ENCODE results near the gene TRIM9.

- peak in 1 of 2 experiments; percentile 51; a peak in 2 of 4 replicates for TF ChIP-seq CTCF (conservative IDR thresholded peaks at IDR 0.05; ENCODE audit: low read depth in 2 of 2)
- no peak for TF ChIP-seq EZH2phosphoT487 (IDR thresholded peaks at IDR 0.05; ENCODE audit: unreplicated experiment)
Measured at GRCh38 chr14:50999726-51000125, 95.2 kb downstream of the TRIM9 start.
